ENCODE measurements around the gene HECTD4.

Gene HECTD4

DNA sequence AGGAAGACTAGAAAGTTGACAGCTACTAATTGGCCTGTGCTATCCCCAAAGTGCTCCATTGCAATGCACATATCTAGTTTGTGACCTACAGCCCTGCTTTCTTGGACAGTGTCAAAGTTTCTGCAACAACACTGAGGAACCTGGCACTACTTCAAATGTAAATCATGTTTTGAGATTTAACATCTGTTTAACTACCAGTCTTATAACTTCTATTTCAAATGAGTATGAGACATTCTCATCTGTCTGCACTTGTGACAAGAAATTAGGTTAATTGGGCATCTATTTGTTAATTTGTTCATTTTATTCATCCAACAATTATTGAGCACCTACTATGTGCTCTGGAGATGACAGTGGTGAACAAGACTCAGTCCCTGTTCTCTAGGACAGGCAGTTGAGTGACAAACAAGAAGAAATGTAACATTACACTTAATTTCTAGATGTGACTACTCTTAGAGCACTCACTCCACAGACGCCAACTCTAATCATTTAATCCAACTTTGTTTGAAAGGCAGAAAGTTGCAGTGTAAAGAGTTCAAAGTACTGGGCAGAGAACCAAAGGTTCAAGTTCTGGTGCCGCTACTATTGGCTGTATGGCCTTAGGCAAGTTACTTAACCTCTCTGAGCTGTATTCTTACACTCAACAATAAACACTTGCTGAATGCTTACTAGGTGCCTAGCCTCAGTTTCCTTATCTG lies 74.8 kb downstream of the HECTD4 start:
- TF ChIP-seq EZH2phosphoT487 (IDR thresholded peaks at IDR 0.05; ENCODE audit: borderline replicate concordance, low read length) = no peak
- TF ChIP-seq, protein P1, sequence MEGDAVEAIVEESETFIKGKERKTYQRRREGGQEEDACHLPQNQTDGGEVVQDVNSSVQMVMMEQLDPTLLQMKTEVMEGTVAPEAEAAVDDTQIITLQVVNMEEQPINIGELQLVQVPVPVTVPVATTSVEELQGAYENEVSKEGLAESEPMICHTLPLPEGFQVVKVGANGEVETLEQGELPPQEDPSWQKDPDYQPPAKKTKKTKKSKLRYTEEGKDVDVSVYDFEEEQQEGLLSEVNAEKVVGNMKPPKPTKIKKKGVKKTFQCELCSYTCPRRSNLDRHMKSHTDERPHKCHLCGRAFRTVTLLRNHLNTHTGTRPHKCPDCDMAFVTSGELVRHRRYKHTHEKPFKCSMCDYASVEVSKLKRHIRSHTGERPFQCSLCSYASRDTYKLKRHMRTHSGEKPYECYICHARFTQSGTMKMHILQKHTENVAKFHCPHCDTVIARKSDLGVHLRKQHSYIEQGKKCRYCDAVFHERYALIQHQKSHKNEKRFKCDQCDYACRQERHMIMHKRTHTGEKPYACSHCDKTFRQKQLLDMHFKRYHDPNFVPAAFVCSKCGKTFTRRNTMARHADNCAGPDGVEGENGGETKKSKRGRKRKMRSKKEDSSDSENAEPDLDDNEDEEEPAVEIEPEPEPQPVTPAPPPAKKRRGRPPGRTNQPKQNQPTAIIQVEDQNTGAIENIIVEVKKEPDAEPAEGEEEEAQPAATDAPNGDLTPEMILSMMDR (IDR thresholded peaks at IDR 0.05; ENCODE audit: low read depth, low read length, poor library complexity, severe bottlenecking) = no peak
- Histone ChIP-seq H3K9me2 (replicated peaks; ENCODE audit: control insufficient read depth, low read length) (no peaks in the 10 kb centered on the region), H3K4me2 (ENCODE audit: low read length) (no peak overlapping the region), H3K27ac (ENCODE audit: low read depth, low read length) (no peak overlapping the region), H3K36me3 (ENCODE audit: control insufficient read depth, low read length) (peaks cover 23% of the 10 kb centered on the region), H3K4me1 (ENCODE audit: control insufficient read depth, low read length) (peaks cover 10% of the 10 kb centered on the region), H3F3A (ENCODE audit: control insufficient read depth, insufficient read depth) (no peaks in the 10 kb centered on the region), H3K4me3 (ENCODE audit: low read length) (no peak overlapping the region), H4K20me1 (ENCODE audit: control insufficient read depth, insufficient read depth, low read depth, low read length) (no peaks in the 10 kb centered on the region), H3K9me3 (ENCODE audit: control insufficient read depth, insufficient read depth, low read length) (no peaks in the 10 kb centered on the region), H3K79me2 (ENCODE audit: control insufficient read depth, low read length) (no peaks in the 10 kb centered on the region), H3K27me3 (ENCODE audit: control insufficient read depth, low read length) (no peaks in the 10 kb centered on the region)

DNA sequence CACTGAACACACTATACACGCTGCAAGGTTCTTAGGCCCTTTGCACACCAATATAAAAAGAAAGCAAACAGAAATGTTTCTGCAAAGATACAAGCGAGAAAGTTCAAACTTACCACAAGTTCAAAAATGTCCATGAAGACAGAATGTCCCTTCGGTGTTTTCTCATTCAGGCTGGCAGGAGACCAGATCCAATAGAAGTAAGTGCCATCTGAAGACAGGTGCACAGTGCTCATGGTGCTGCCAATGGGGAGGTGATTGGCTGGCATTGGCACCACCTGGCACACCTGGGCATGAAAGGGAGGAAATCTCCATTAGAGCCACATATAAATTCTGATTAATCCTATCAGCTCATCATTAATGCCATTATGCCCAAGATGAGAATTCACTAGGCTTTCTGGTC lies 76.3 kb downstream of the HECTD4 start:
- Histone ChIP-seq H3K27me3 (ENCODE audit: control insufficient read depth, low read length) (no peaks in the 10 kb centered on the region), H3K79me2 (ENCODE audit: control insufficient read depth, low read length) (no peaks in the 10 kb centered on the region), H3K27ac (ENCODE audit: low read depth, low read length) (no peak overlapping the region), H3K4me3 (ENCODE audit: low read length) (no peak overlapping the region), H3K4me2 (ENCODE audit: low read length) (no peak overlapping the region), H3K9me3 (ENCODE audit: control insufficient read depth, insufficient read depth, low read length) (no peaks in the 10 kb centered on the region), H3K36me3 (ENCODE audit: control insufficient read depth, low read length) (peaks cover 23% of the 10 kb centered on the region), H3F3A (ENCODE audit: control insufficient read depth, insufficient read depth) (no peaks in the 10 kb centered on the region), H3K9me2 (replicated peaks; ENCODE audit: control insufficient read depth, low read length) (no peaks in the 10 kb centered on the region), H4K20me1 (ENCODE audit: control insufficient read depth, insufficient read depth, low read depth, low read length) (no peaks in the 10 kb centered on the region), H3K4me1 (ENCODE audit: control insufficient read depth, low read length) (peaks cover 10% of the 10 kb centered on the region)
- TF ChIP-seq, protein P1 (IDR thresholded peaks at IDR 0.05; ENCODE audit: low read depth, low read length, poor library complexity, severe bottlenecking) = no peak
- TF ChIP-seq EZH2phosphoT487 (IDR thresholded peaks at IDR 0.05; ENCODE audit: borderline replicate concordance, low read length) = no peak

DNA sequence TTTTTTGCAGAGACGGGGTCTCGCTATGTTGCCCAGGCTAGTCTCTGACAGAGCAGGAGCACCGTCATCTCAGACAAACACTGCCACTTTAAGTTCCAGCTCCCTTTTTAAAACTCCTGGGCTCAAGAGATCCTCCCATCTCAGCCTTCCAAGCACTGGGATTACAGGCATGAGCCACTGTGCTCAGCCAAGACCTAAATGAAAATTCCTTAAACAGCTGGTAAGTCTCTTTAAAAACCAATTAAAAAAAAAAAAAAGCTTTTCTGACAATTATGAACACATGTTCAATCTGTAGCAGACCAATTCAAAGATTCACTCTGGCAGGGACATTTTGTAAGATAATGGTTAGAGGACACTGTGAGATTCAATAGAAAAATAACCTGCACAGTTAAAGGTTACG lies 77.8 kb downstream of the HECTD4 start:
- Histone ChIP-seq H3F3A (ENCODE audit: control insufficient read depth, insufficient read depth) (no peaks in the 10 kb centered on the region), H3K27ac (ENCODE audit: low read depth, low read length) (no peak overlapping the region), H3K9me3 (ENCODE audit: control insufficient read depth, insufficient read depth, low read length) (no peaks in the 10 kb centered on the region), H3K4me1 (ENCODE audit: control insufficient read depth, low read length) (peaks cover 10% of the 10 kb centered on the region), H3K4me2 (ENCODE audit: low read length) (no peak overlapping the region), H3K9me2 (replicated peaks; ENCODE audit: control insufficient read depth, low read length) (no peaks in the 10 kb centered on the region), H3K4me3 (ENCODE audit: low read length) (no peak overlapping the region), H4K20me1 (ENCODE audit: control insufficient read depth, insufficient read depth, low read depth, low read length) (no peaks in the 10 kb centered on the region), H3K36me3 (ENCODE audit: control insufficient read depth, low read length) (peaks cover 23% of the 10 kb centered on the region), H3K27me3 (ENCODE audit: control insufficient read depth, low read length) (no peaks in the 10 kb centered on the region), H3K79me2 (ENCODE audit: control insufficient read depth, low read length) (no peaks in the 10 kb centered on the region)
- TF ChIP-seq EZH2phosphoT487 (IDR thresholded peaks at IDR 0.05; ENCODE audit: borderline replicate concordance, low read length) = no peak
- TF ChIP-seq, protein P1 (IDR thresholded peaks at IDR 0.05; ENCODE audit: low read depth, low read length, poor library complexity, severe bottlenecking) = no peak
